GM12865 (cell line): ENCODE measurements around the gene MAP3K14.
A peak's percentile ranks its signal among the peaks of the same experiment; 100 is the strongest.

ENCODE experiments used
- DNase-seq: peaks from one replicate; pipeline ENCODE4 v3.0.0; 2010; ENCODE audit warnings: low read depth
- H3K4me3 ChIP-seq: 2 replicates; pipeline ENCODE4 v1.5.1; 2011; ENCODE audit warnings: mild to moderate bottlenecking, low read depth, low read length, control low read depth
- CTCF ChIP-seq: IDR thresholded peaks from 2 replicates; pipeline ENCODE4 v1.5.1; 2011; ENCODE audit warnings: low read length, control low read depth, low read depth, inconsistent platforms; ENCODE audit not compliant: insufficient read depth; ENCODE audit errors: missing control alignments

MAP3K14 gene

DNA sequence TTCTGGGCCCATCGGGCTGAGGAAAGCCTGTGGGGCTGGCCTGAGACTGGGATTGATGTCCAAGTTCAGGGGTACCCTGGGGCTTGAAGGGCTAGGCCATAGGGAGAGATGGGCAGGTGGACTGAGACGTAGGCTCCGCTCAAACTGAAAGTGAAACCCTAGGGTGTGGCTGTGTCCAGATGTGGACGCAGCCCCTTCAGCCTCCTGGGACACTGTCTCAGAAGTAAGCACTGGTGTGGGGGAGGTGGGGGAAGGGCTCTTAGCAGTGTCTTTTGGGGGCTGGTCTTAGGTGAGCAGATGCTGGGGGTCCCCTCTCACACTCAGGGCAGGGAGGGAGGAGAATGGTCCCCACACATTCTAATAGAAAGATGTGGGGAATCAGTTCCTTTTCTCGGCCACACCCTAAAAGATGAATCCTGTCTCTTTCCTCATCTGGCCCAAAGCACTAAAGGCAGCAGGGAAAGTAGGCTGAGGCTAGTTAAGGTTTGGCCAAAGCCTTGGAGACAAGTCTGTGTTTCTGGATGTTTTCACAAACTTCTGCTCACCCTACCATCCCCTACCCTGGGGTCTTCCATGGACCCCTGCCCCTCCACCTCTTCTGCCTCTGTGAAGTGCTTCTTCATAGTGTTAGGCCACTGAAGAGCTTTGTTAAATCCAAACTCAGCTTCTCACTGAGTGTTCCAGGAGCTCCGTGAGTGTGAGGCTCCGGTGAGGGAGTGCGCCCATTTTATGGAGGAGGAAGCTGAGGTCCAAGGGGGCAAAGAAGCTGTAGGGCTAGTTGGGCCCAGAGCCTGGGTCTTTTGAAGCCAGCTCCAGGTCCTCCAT lies 89.5 kb downstream of the MAP3K14 start:
- peak; percentile 90 for DNase-seq
- TF ChIP-seq CTCF, result no peak
- H3K4me3 ChIP-seq, result peak overlapping the region; percentile 96

DNA sequence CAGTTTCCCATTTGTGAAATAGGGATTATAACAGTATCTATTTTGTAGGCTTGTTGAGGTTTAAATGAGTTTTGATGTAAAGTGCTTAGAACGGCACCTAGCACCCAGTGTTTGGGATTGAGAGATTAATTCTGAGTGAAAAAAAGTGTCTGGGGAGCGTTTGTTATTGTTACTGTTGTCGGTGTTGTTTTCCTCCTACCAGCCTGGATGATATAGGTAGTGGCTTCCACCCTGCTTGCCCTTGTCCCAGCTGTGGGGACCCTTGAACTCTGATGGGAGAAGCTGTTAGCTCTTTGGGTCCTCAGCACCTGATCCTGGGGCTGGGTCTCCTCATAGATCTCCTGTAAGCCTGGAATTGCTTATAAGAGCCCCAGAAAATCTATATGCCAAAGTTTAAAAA lies 90.2 kb downstream of the MAP3K14 start:
- H3K4me3 ChIP-seq, result peak overlapping the region; percentile 96
- no peak for DNase-seq

GRCh38 chr17:45225964-45226530 lies 90.8 kb downstream of the MAP3K14 start:
- peak; percentile 98 for DNase-seq
- H3K4me3 ChIP-seq, result peak overlapping the region; percentile 96
- no peak for TF ChIP-seq CTCF

More for the DNA sequence above, 90.2 kb downstream of the MAP3K14 start:
- TF ChIP-seq CTCF, result no peak

- TF ChIP-seq CTCF, result no peak
- H3K4me3 ChIP-seq, result peak overlapping the region; percentile 96
- DNase-seq, result peak; percentile 44
Measured at GRCh38 chr17:45225051-45225700, 91.6 kb downstream of the MAP3K14 start.

- DNase-seq, result peak; percentile 34
- no peak for TF ChIP-seq CTCF
- H3K4me3 ChIP-seq, result peak overlapping the region; percentile 96
Measured at GRCh38 chr17:45224671-45225050, 92.2 kb downstream of the MAP3K14 start.

DNA sequence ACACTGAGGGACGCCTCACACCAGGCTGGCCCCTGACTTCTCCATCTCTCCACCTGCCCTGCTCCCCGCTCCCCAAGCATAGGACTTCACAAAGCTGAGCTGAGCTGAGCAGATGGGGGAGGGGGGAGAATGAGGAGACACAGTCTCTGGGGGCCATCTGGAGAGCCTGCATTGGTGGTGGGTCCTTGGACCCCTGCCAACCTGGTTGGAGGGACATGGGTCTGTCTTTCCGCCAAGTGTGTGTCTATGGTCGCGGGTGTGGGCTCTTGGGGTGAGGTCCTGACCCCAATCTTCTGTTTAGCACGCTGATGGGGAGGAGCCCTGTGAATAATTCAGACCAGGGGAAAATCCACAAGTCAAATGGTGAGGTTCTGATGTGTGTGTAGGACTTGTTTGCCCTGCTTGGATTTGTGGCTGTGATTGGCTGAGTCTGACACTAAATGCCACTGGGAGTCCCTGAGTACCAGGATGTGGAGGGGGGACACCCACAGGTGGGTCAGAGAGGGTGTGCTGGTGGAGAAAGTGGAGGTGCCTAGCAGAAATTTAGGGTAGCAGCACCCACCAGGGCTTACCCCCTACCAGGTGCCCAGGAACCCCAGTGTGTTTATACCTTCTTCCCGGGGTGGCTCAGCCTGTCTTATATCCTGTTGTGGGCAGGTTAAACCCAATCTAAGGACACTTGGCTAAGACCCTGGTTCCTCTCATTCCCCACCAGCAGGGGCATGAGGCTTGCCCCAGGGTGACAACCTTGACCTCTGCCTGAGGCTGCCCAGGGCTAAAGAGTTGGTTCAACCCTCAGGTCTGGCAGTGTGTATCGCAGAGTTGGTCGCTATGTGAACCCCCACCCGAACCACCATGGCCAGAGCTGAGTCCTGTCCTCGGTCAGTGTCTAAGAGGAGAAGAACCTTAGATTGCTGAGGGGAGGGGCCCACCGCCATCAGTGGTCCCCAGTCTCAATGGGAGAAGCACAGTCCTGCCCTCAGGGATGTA lies 93.0 kb downstream of the MAP3K14 start:
- peak; percentile 16 for TF ChIP-seq CTCF
- peak overlapping the region; percentile 96 for H3K4me3 ChIP-seq
- peak; percentile 75 for DNase-seq
